ENCODE results near the gene ACTRT3.

Gene ACTRT3

DNA sequence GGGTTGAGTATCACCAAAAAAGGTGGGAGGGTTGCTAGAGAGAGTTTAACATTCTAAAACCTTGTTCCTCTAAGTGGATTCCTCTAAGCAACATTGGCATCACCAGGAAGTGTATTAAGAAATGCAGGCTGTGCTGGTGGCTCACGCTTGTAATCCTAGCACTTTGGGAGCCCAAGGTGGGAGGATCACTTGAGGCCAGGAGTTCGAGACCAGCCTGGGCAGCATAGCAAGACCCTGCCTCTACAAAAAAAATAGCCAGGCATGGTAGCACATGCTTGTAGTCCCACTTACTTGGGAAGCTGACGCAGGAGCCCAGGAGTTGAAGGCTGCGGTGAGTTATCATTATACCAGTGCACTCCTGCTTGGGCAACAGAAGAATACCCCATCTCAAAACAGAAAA lies 8.5 kb upstream of the ACTRT3 start:
- H3K4me3 ChIP-seq (ENCODE audit: low read length): no peak overlapping the region
- no peak for DNase-seq (ENCODE audit: low read depth, low spot score)

DNA sequence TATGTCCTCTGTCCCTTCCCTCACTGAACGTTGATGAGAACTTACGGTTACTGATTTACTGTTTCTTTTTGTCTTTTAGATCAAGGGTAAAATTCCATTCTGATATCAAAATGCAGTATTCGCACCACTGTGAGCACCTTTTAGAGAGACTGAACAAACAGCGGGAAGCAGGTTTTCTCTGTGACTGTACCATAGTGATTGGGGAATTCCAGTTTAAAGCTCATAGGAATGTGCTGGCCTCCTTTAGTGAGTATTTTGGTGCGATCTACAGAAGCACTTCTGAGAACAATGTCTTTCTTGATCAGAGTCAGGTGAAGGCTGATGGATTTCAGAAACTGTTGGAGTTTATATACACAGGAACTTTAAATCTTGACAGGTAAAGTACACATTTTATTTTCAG lies 4.8 kb upstream of the ACTRT3 start:
- H3K4me3 ChIP-seq (ENCODE audit: low read length): peak overlapping the region; percentile 89
- DNase-seq (ENCODE audit: low read depth, low spot score): no peak

DNA sequence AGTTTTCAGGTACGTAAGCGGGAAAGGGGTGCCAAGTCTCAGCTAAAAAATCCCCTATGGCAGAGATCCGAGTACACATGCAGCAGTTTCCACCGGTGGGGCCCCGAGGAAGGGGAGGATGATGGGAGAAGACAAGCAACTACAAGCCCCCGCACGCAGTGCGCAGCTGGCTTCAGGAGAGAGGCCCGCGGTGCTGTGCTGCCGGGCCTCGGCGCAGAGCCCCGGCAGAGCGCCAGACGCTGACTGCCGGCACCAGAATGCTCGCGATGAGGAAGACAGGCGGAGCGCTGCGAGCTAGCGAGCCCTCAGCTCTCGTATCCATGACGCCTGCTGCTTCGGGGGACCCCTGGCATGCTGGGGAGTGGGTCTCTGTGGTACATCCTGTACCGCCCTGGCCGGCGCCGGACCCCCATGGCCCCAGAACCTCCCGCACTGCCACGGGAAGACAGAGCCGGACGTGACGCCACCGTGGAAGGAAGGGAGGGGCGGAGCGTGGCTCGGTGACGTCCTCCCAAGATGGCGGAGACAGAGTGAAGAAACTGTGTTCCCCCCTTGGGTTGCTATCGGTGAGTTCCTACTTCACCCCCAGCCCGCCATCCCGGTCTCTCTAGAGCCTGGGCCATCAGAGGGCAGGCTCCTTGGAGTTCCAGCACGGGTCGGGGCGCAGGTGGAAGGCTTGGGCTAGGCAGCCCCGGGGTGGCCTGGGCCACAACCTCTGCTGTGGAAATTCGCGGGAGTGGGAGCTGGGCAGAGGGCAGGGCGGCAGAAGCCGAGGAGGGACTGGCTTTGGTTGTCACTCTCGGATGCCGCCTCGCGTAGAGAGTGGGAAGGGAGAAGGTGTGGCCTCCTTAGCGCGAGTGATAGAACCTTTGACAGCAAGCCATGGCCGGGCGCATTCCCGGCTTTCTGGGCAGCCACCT lies 3.8 kb upstream of the ACTRT3 start, which contains the start of gene MYNN:
TSS of gene MYNN (plus strand) at position 500 of the 920 bp plus-strand sequence. CDS start 900 bp downstream, outside the sequence.
- peak; percentile 80 for DNase-seq (ENCODE audit: low read depth, low spot score)
- H3K4me3 ChIP-seq (ENCODE audit: low read length): peak within 1 kb of the TSS; percentile 89

DNA sequence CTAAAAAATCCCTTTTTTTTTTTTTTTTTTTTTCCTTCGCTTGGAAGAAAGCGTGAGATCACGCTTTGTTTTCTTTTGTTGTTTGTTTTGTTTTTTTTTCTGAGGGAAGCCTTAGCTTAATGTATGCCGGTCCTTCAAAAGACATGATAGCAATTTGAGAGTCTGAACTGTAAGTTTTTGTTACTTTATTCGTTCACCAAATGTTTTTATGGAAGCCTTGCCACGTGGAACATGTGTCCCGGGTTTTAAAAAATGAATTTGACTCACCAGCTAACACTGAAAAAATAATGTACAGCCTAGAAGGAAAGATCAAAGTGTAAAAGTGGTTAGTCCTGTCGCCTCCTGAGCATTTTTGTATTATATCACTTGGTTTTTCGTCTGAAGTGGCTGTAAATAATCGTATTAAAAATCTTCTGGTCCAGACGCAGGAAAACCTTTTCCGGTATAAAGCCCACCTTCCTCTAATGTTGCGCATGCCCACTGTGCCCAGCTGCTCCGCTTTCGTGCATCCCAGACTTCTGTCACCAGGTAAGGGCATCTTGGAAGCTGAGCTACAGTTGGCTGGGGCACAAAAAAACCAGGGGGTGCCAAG lies 3.0 kb upstream of the ACTRT3 start:
- DNase-seq (ENCODE audit: low read depth, low spot score): peak; percentile 78
- H3K4me3 ChIP-seq (ENCODE audit: low read length): peak overlapping the region; percentile 89

DNA sequence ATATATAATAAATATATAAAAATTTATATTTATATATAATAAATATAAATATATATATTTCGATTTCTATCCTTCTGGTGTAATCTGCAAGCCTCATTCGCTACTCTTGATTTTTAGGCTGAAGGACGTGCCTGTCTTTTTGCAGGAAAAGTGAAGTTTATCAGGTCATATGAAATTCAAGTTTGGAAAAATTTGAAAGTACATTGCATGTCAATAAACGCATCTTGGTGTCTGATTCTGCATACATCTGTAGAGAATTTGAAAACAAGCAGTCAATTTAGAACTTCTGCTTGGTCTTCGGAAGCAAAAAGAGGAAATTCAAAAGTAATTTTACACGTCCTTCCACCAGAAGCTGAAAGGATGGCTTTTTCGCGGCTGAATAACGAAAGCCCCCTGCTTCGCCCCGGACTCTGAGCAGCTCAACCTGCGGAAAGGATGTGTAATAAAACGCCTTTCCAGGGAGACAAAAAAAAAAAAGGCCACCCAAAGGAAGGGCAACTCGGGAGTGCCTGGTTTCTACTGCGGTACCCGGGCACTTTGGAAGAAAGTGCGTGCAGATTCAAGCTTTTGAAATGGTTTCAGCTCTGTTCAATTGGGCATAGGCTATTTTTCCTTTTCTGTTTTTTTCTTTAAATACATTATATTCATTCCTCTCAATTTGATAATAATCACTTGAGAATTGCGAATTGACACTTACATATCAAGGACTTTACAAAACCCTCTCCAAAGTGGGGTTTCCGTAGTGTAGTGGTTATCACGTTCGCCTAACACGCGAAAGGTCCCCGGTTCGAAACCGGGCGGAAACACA lies 2.3 kb upstream of the ACTRT3 start:
- peak; percentile 91 for DNase-seq (ENCODE audit: low read depth, low spot score)
- peak overlapping the region; percentile 89 for H3K4me3 ChIP-seq (ENCODE audit: low read length)

DNA sequence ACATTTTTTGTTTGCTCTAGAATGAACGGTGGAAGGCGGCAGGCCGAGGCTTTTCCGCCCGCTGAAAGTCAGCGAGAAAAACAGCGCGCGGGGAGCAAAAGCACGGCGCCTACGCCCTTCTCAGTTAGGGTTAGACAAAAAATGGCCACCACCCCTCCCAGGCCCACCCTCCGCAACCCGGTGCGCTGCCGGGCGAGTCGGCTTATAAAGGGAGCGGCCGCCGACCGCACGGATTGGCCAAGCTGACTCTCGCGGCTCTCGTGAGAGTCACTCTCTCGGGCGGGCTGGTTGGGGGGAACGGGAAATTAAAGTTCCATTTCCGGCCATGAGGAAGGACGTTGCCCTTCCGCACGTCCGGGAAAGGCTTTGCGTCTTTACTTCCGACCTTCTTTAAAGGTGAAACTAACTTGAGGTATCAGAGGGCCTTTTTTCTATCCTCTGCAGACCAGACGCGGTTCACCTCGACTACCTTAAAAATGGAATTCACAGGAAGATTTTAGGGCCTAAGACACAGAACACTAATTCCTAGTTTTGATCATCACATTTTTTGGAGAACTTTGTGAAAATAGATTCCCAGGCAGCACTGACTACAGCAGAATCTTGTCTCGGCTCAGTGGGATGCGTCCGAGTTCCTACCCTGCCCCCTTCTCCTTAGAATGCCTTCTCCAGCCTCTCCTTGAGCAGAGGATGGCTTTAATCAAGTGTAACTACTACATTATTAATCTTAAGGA lies 4.3 kb downstream of the ACTRT3 start, which contains the start of gene TERC:
TSS of gene TERC (minus strand) at position 179 of the 731 bp plus-strand sequence.
- DNase-seq (ENCODE audit: low read depth, low spot score): peak; percentile 83
- peak within 1 kb of the TSS; percentile 73 for H3K4me3 ChIP-seq (ENCODE audit: low read length)

DNA sequence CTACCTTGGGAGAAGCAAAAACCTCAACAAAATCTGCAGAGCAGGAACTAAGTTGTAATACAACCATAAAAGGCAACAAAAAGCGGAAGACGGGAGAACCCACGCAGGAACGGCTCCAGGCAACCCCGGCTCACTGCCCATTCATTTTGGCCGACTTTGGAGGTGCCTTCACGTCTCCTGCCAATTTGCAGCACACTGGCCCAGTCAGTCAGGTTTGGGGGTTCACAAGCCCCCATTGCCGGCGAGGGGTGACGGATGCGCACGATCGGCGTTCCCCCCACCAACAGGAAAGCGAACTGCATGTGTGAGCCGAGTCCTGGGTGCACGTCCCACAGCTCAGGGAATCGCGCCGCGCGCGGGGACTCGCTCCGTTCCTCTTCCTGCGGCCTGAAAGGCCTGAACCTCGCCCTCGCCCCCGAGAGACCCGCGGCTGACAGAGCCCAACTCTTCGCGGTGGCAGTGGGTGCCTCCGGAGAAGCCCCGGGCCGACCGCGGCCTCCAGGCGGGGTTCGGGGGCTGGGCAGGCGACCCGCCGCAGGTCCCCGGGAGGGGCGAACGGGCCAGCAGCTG lies 5.0 kb downstream of the ACTRT3 start:
- peak overlapping the region; percentile 73 for H3K4me3 ChIP-seq (ENCODE audit: low read length)
- no peak for DNase-seq (ENCODE audit: low read depth, low spot score)

DNA sequence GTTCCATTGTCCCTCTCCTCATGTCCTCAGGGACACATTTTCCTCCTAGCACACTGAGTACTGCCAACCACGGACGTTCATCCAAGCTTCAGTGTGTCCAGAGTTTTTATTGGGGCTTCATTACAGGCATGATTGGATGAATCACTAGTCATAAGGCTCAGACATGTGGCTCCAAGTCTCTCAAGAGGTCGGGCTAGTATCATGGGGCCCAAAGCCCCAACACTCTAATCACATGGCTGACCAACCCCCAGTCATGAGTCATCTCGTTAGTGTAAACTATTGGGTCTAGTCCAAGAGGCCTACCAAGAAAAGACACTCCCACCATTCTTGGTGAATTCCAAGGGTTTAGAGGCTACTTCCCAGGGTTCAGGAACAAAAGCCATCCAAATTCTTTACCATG lies 8.9 kb downstream of the ACTRT3 start:
- no peak for DNase-seq (ENCODE audit: low read depth, low spot score)
- H3K4me3 ChIP-seq (ENCODE audit: low read length): no peak overlapping the region

DNA sequence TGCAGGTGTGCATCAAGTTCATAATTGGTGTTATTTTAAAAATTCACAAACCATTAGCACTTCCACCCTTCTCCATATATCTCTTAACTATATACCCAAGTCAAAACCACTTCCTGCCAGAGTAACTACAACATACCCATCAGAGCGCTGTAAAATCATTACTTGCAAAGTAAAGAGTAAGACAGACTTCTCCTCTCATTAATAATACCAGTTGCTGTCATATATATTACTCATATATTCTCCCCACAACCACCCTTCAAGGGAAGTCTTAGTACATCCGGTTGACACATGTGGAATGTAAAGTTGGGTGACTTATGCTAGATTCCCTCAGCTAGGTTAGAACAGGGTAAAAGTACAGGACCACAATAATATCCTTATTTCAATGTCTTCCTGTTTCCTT lies 10.1 kb downstream of the ACTRT3 start:
- H3K4me3 ChIP-seq (ENCODE audit: low read length): no peak overlapping the region
- peak; percentile 87 for DNase-seq (ENCODE audit: low read depth, low spot score)

DNA sequence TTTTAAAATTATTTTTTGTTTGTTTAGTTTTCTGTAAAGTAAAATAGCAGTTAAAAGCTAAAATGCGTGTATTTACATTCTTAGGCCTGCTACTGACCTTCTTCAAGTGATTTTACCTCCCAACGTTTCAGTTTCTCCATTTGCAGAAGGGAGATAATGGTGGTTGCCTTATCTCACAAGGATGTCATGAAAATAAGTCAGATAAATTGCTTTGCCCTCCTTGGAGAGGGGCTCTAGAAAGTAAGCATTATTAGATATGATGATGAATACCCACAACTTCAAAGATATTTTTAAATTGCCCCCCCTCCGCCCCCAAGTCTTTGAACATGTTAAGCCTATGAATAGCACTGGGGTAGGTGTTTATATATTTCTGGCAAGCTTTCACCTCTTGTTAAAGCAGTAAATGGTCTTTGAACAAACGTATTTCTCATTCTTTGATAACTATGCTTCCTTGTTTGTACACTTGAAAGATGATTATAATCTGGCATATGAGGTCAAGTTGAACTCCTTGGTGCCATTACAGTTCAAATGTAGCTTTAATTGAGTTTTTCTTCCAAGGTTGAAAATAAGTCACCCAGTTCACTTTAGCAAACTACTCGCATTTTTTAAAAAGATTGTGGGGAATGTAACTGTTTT lies 10.9 kb downstream of the ACTRT3 start:
- H3K4me3 ChIP-seq (ENCODE audit: low read length): no peak overlapping the region
- no peak for DNase-seq (ENCODE audit: low read depth, low spot score)

DNA sequence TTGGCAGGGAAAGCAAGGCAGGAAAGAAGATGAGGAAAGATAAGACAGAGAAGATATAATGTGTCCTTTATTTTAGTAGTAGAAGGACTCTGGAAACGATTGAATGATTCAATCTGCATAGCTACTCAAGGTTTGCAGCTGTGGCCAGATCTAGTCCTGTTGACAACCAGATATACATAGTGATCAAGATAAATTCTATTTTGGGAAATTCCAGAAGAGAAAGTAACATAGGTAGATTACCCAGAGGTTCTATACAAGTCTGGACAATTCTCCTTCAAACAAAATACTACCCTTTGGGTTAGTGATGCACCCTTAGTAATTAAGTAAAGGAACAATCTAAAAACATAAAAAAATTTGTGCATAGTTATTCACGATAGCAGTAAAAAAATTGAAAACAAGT lies 13.9 kb downstream of the ACTRT3 start:
- no peak overlapping the region for H3K4me3 ChIP-seq (ENCODE audit: low read length)
- DNase-seq (ENCODE audit: low read depth, low spot score): no peak

DNA sequence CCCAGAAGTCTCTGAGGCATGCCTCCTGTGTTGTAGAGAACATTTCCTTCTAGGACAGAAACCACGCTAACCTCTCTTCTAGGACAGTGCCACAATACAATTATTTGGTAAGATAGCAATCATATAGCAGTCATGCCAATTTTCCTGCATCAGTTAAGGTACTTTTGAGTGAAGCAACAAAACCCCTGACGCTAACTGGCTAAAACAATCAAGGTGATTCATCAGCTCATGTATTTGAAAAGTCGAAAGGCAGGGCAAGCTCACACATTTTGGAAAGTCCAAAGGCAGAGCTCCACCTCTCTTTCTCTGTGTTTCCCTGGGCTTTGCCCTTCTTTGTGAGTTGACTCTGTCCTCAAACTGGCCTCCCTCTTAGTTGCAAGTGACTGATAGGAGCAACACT lies 14.7 kb downstream of the ACTRT3 start:
- no peak overlapping the region for H3K4me3 ChIP-seq (ENCODE audit: low read length)
- no peak for DNase-seq (ENCODE audit: low read depth, low spot score)

DNA sequence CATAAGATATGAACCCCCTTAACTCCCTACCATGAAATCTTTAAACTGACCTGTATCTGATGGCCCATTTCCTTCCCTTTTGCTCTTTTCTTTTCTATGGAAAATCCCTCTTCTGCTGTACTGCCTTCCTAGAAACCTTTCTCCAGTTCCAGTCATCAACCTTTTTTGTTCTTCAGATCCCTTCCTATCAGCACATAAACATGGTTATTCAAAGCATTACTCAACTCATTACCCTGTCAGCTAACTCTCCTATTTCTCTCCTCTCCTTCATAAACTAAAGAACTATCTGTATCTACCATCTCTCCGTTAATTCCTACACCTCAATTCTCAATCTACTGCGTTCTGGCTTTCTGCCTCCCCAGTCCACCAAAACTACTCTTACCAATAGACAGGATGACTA lies 17.5 kb downstream of the ACTRT3 start:
- no peak for DNase-seq (ENCODE audit: low read depth, low spot score)
- no peak overlapping the region for H3K4me3 ChIP-seq (ENCODE audit: low read length)

DNA sequence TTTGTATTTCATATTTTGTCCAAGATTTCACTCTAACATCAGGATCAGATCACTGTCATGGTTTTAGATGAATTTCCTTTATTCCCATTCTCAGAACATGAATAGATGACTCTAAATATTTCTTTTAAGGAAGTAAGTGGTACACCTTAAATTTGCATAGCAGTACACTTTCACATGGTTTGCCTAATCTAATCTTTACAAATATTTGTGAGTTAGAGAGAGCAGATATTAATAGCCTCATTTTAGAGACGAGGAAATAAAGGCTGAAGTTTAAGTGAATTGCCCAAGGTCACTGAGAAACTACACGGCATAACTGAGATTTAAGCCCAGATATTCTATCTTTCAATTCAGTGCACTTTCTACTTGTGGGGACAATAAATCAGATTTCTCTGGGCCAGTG lies 18.7 kb downstream of the ACTRT3 start:
- no peak for DNase-seq (ENCODE audit: low read depth, low spot score)
- no peak overlapping the region for H3K4me3 ChIP-seq (ENCODE audit: low read length)

DNA sequence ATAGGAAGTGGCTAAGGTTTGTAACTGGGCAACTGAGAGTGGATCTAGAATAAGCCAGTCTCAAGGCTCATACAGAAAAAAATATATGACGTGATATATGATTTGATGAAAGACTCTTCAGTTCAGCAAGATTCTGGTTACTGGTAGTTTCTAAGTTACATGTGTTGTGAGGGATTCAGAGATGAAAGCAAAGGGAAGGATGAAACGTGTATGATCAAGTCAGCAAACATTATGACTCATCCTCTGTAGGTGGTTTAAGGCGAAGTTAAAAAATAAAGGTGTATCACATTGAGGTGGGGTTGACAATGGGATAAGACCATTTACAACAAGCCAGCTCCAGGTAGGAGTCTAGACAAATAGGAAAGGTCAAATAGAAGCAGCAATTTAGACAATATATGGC lies 20.7 kb downstream of the ACTRT3 start:
- H3K4me3 ChIP-seq (ENCODE audit: low read length): no peak overlapping the region
- DNase-seq (ENCODE audit: low read depth, low spot score): no peak

DNA sequence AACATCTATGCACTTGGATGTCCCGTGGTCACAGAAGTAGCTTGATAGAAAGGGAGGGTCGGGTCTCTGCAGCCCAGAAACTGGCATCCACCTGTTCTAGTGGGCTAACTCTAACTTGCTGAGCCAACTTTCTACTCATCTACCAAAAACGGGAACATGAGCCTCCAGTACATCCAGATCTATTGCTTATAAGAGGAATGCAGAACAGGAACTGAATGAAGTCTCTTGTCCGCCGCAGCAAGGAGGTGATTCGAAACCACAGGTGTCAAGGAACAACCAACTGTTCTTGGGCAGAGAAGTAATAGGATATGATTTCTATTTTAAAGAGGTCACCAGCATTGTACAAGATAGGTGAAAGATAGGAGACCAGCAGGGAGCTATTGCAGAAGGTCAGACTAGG lies 22.4 kb downstream of the ACTRT3 start:
- H3K4me3 ChIP-seq (ENCODE audit: low read length): no peak overlapping the region
- DNase-seq (ENCODE audit: low read depth, low spot score): no peak

DNA sequence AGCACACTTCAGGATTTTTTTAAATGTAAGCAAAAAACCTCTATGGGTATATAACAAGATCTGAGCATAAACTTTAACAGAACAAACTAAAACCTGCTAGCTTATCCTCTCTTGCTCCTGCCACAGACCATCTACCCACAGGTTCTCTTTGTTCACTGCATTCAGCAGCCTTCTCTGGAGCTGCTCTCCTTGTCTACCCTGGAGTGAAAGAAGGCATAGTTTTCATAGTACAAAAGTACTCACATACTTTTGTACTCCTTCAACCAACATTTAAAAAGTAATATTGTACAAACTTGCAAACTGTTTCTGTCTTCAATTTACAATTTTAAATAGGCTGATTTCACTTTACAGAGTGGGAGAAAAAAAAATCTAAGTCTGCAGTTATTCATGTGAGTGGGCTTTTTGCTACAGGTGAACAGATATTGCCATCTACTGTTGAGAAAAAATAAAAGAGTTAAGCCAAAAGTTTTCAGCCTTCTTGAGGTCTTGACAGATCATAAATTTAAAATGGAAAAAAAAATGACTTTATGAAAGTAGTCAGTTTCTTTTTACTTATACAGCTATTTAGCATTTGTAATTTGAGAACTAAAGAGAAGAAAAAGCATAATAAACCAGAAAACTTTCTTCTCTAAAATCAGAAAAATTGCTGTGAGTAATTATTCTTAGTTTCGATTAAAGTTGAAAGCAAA lies 24.9 kb downstream of the ACTRT3 start:
- no peak overlapping the region for H3K4me3 ChIP-seq (ENCODE audit: low read length)
- no peak for DNase-seq (ENCODE audit: low read depth, low spot score)

DNA sequence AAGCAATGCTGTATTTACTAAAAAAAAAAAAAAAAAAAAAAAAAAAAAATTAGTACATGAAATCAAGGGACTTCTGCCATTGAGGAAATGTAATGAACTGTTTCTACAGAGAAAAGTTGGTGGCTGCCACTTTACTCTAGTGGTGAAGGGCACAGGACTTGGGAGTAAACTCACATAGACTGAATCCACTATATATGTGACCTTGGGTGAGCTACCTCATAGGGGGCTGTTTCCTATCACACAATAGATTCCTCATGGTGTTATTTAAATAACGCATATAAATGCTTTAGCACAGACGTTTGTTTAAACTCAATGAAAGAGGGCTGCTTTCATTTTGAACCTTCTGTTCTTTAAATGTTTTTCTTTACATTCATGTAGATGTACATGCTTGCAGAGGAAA lies 30.3 kb downstream of the ACTRT3 start:
- H3K4me3 ChIP-seq (ENCODE audit: low read length): no peak overlapping the region
- no peak for DNase-seq (ENCODE audit: low read depth, low spot score)
